Naive thymus-derived CD4-positive, alpha-beta T cell (primary cell): ENCODE results near the gene RSAD2. TPM values are rescaled to one million over a fixed set of nuclear protein-coding genes. Genes with fewer than 3 reads are reported as not detected.

Experiments used
- ATAC-seq: fragments of 150-1000 bp; cut with Tn5 transposase; 2 replicates; pipeline ENCODE4 v1.10.0; 2021; ENCODE audit warnings: mild to moderate bottlenecking, moderate library complexity
- CTCF ChIA-PET: fragments of 350-600 bp; sonication (Branson Sonifier 250); formaldehyde crosslinking; loops from one replicate; lab custom pipeline; 2021; ENCODE audit warnings: antibody characterized with exemption; lab: Charles Lee
- POLR2A ChIA-PET: fragments of 350-600 bp; sonication (Branson Sonifier 250); formaldehyde crosslinking; loops from one replicate; lab custom pipeline; 2021; ENCODE audit warnings: antibody characterized with exemption, inconsistent platforms; lab: Charles Lee
- DNase-seq, 9 donors: peaks; one replicate each; pipeline versions ENCODE4 v3.0.0 to v3.0.0-alpha.2; 2020 to 2022; ENCODE audit warnings: mixed read lengths in 1 of 9
- H3K27ac ChIP-seq: one replicate; pipeline ENCODE4 v1.7.0; 2013; ENCODE audit warnings: mild to moderate bottlenecking, low read depth, low read length, moderate library complexity
- H3K27me3 ChIP-seq, 2 donors: one replicate each; pipeline ENCODE4 v1.7.0; 2013; ENCODE audit warnings: low read length in 2 of 2, mild to moderate bottlenecking in 2 of 2, moderate library complexity in 2 of 2; ENCODE audit not compliant: control insufficient read depth in 2 of 2, insufficient read depth in 2 of 2
- H3K36me3 ChIP-seq, 3 experiments: 1 replicate in 2 of 3; 2 replicates in 1 of 3; pipeline ENCODE4 v1.7.0; 2013; ENCODE audit warnings: low read length in 3 of 3, mild to moderate bottlenecking in 3 of 3, moderate library complexity in 1 of 3; ENCODE audit not compliant: insufficient read depth in 3 of 3, control insufficient read depth in 2 of 3
- H3K4me1 ChIP-seq, 2 donors: one replicate each; pipeline ENCODE4 v1.7.0; 2013; ENCODE audit warnings: low read length in 2 of 2, mild to moderate bottlenecking in 2 of 2, moderate library complexity in 1 of 2; ENCODE audit not compliant: control insufficient read depth in 2 of 2, insufficient read depth in 2 of 2
- H3K4me3 ChIP-seq: 2 replicates; pipeline ENCODE4 v1.7.0; 2013; ENCODE audit warnings: mild to moderate bottlenecking, low read length
- H3K9me3 ChIP-seq, 3 experiments: 1 replicate in 2 of 3; 2 replicates in 1 of 3; pipeline ENCODE4 v1.7.0; 2013; ENCODE audit warnings: low read length in 3 of 3; ENCODE audit not compliant: control insufficient read depth in 2 of 3
- H3K27ac Mint-ChIP-seq, 9 donors: one replicate each; pipeline ENCODE4 v1.8.0; 2020 to 2022; ENCODE audit warnings: mixed read lengths in 9 of 9, mild to moderate bottlenecking in 8 of 9, moderate library complexity in 5 of 9, inconsistent platforms in 2 of 9
- H3K27me3 Mint-ChIP-seq, 5 donors: one replicate each; pipeline ENCODE4 v1.8.0; 2021 to 2022; ENCODE audit warnings: mixed read lengths in 5 of 5, mild to moderate bottlenecking in 1 of 5
- H3K36me3 Mint-ChIP-seq, 5 donors: one replicate each; pipeline ENCODE4 v1.8.0; 2020 to 2022; ENCODE audit warnings: mixed read lengths in 5 of 5, mild to moderate bottlenecking in 3 of 5, inconsistent platforms in 1 of 5
- H3K4me1 Mint-ChIP-seq, 7 donors: one replicate each; pipeline ENCODE4 v1.8.0; 2020 to 2022; ENCODE audit warnings: mixed read lengths in 7 of 7, mild to moderate bottlenecking in 3 of 7, inconsistent platforms in 1 of 7
- H3K4me3 Mint-ChIP-seq, 10 donors: one replicate each; pipeline ENCODE4 v1.8.0; 2020 to 2022; ENCODE audit warnings: mild to moderate bottlenecking in 10 of 10, mixed read lengths in 10 of 10, moderate library complexity in 6 of 10, inconsistent platforms in 2 of 10
- H3K9me3 Mint-ChIP-seq, 11 donors: one replicate each; pipeline ENCODE4 v1.8.0; 2020 to 2022; ENCODE audit warnings: mixed read lengths in 11 of 11, mild to moderate bottlenecking in 4 of 11, inconsistent platforms in 1 of 11, moderate library complexity in 1 of 11
- intact Hi-C, 2 donors: fragments of 100-400 bp; cut with micrococcal nuclease; formaldehyde crosslinking; loops; one replicate each; pipeline ENCODE4 v1.15.1; 2023
- polyA plus RNA-seq, 2 donors: library from polyadenylated mRNA; unstranded; fragments of 300-500 nt; fragmentation: Illumina TruSeq; gene quantifications; one replicate each; pipeline ENCODE4 v1.2.3, GENCODE V29; 2021
- total RNA-seq, 6 experiments: library from RNA in 5 of 6; stranded (reverse) in 5 of 6; gene quantifications; 1 replicate in 5 of 6; 2 replicates in 1 of 6; pipeline ENCODE4 v1.2.3 and lab custom pipeline; 2021 to 2026

RSAD2 gene
- total and polyA plus RNA-seq, 7 experiments from 2014 or later = 5.0 to 72.6 (median 6.6) TPM

- no peaks in the 10 kb centered on the region for H3K4me1 ChIP-seq
- H3K9me3 Mint-ChIP-seq = peaks cover 8 to 60% (median 25%) of the 10 kb centered on the region in 11 donors
- ChIA-PET POLR2A (no interaction called here), CTCF (interaction anchor here (0.8 kb wide), 1 partner anchor 30 kb away, joined by 3 read pairs; the partner anchor contains the start of gene CMPK2)
- no peaks in the 10 kb centered on the region for H3K27me3 Mint-ChIP-seq
- intact Hi-C loops = no loop called here
- peak overlapping the region in 1 of 10 donors; percentile 10 for H3K4me3 Mint-ChIP-seq
- no peak overlapping the region for H3K27ac ChIP-seq
- peaks cover 0 to 27% (median 4%) of the 10 kb centered on the region in 7 donors for H3K4me1 Mint-ChIP-seq
- DNase-seq (no peak), ATAC-seq (no peak)
- peak overlapping the region in 2 of 9 donors; percentile 14 to 43 for H3K27ac Mint-ChIP-seq
- H3K27me3 ChIP-seq = no peaks in the 10 kb centered on the region
- peaks cover 10 to 66% (median 50%) of the 10 kb centered on the region in 5 donors for H3K36me3 Mint-ChIP-seq
- H3K4me3 ChIP-seq = no peak overlapping the region
- peaks cover 0 to 9% (median 2%) of the 10 kb centered on the region in 3 experiments for H3K9me3 ChIP-seq
- H3K36me3 ChIP-seq = no peaks in the 10 kb centered on the region
Observed at GRCh38 chr2:6835467-6835866, 42.1 kb upstream of the RSAD2 start.

GRCh38 chr2:6838673-6839319 is 38.8 kb upstream of the RSAD2 start:
- Mint-ChIP-seq H3K9me3 (peaks cover 5 to 63% (median 25%) of the 10 kb centered on the region in 11 donors), H3K27me3 (no peaks in the 10 kb centered on the region), H3K4me1 (peaks cover 0 to 19% (median 0%) of the 10 kb centered on the region in 7 donors), H3K36me3 (peaks cover 10 to 72% (median 48%) of the 10 kb centered on the region in 5 donors), H3K4me3 (no peak overlapping the region), H3K27ac (no peak overlapping the region)
- H3K27ac ChIP-seq = no peak overlapping the region
- peaks cover 6 to 14% (median 6%) of the 10 kb centered on the region in 3 experiments for H3K9me3 ChIP-seq
- H3K4me3 ChIP-seq = no peak overlapping the region
- ChIA-PET CTCF (no interaction called here), POLR2A (no interaction called here)
- intact Hi-C loops = no loop called here
- no peaks in the 10 kb centered on the region for H3K4me1 ChIP-seq
- DNase-seq = no peak
- ATAC-seq = no peak
- H3K36me3 ChIP-seq = peaks cover 0 to 3% (median 0%) of the 10 kb centered on the region in 3 experiments
- no peaks in the 10 kb centered on the region for H3K27me3 ChIP-seq

GRCh38 chr2:6841537-6842287 is 35.9 kb upstream of the RSAD2 start:
- peaks cover 4 to 79% (median 44%) of the 10 kb centered on the region in 11 donors for H3K9me3 Mint-ChIP-seq
- H3K4me3 Mint-ChIP-seq = no peak overlapping the region
- ChIA-PET CTCF (no interaction called here), POLR2A (no interaction called here)
- peaks cover 20 to 43% (median 30%) of the 10 kb centered on the region in 3 experiments for H3K9me3 ChIP-seq
- no peaks in the 10 kb centered on the region for H3K27me3 ChIP-seq
- no peaks in the 10 kb centered on the region for H3K27me3 Mint-ChIP-seq
- H3K27ac Mint-ChIP-seq = no peak overlapping the region
- no peaks in the 10 kb centered on the region for H3K4me1 ChIP-seq
- ATAC-seq = no peak
- intact Hi-C loops = no loop called here
- no peak overlapping the region for H3K27ac ChIP-seq
- H3K36me3 Mint-ChIP-seq = peaks cover 14 to 80% (median 55%) of the 10 kb centered on the region in 5 donors
- no peak for DNase-seq
- peaks cover 0 to 3% (median 0%) of the 10 kb centered on the region in 3 experiments for H3K36me3 ChIP-seq
- H3K4me1 Mint-ChIP-seq = peaks cover 0 to under 1% (median 0%) of the 10 kb centered on the region in 7 donors
- H3K4me3 ChIP-seq = no peak overlapping the region

GRCh38 chr2:6845312-6845711 is 32.3 kb upstream of the RSAD2 start:
- Mint-ChIP-seq H3K9me3 (peaks cover 7 to 100% (median 63%) of the 10 kb centered on the region in 11 donors), H3K27ac (no peak overlapping the region), H3K4me1 (peaks cover 0 to 20% (median 0%) of the 10 kb centered on the region in 7 donors), H3K27me3 (no peaks in the 10 kb centered on the region), H3K4me3 (no peak overlapping the region), H3K36me3 (peaks cover 21 to 86% (median 68%) of the 10 kb centered on the region in 5 donors)
- Histone ChIP-seq H3K36me3 (peaks cover 0 to 22% (median 5%) of the 10 kb centered on the region in 3 experiments), H3K9me3 (peaks cover 20 to 63% (median 33%) of the 10 kb centered on the region in 3 experiments), H3K27me3 (no peaks in the 10 kb centered on the region), H3K27ac (no peak overlapping the region), H3K4me3 (no peak overlapping the region), H3K4me1 (no peaks in the 10 kb centered on the region)
- ATAC-seq (no peak), DNase-seq (peak in 2 of 9 donors; percentile 6 to 23)
- POLR2A ChIA-PET = interaction anchor here (0.6 kb wide), 1 partner anchor 84 kb away, joined by 3 read pairs; no protein-coding TSS in a partner anchor
- CTCF ChIA-PET = interaction anchor here (0.7 to 1.2 kb wide), 2 partner anchors 21 to 25 kb away, joined by 4 read pairs; no protein-coding TSS in a partner anchor
- intact Hi-C loops = no loop called here

GRCh38 chr2:6845903-6846302 is 31.7 kb upstream of the RSAD2 start:
- H3K4me3 ChIP-seq = no peak overlapping the region
- Mint-ChIP-seq H3K27me3 (no peaks in the 10 kb centered on the region), H3K4me3 (no peak overlapping the region), H3K9me3 (peaks cover 7 to 100% (median 61%) of the 10 kb centered on the region in 11 donors), H3K36me3 (peaks cover 27 to 86% (median 70%) of the 10 kb centered on the region in 5 donors), H3K27ac (no peak overlapping the region), H3K4me1 (peaks cover 0 to 23% (median 0%) of the 10 kb centered on the region in 7 donors)
- H3K27ac ChIP-seq = no peak overlapping the region
- ChIA-PET POLR2A (interaction anchor here (0.6 kb wide), 1 partner anchor 79 kb away, joined by 3 read pairs; no protein-coding TSS in a partner anchor), CTCF (interaction anchor here (0.7 to 1.2 kb wide), 2 partner anchors 21 to 26 kb away, joined by 4 read pairs; no protein-coding TSS in a partner anchor)
- no peak for DNase-seq
- H3K27me3 ChIP-seq = no peaks in the 10 kb centered on the region
- ATAC-seq = no peak
- no peaks in the 10 kb centered on the region for H3K4me1 ChIP-seq
- H3K9me3 ChIP-seq = peaks cover 20 to 65% (median 30%) of the 10 kb centered on the region in 3 experiments
- H3K36me3 ChIP-seq = peaks cover 0 to 26% (median 5%) of the 10 kb centered on the region in 3 experiments
- intact Hi-C loops = no loop called here

GRCh38 chr2:6846540-6846939 is 31.0 kb upstream of the RSAD2 start:
- intact Hi-C loops = no loop called here
- no peak for DNase-seq
- ChIA-PET CTCF (interaction anchor here (1.2 kb wide), 1 partner anchor 20 kb away, joined by 4 read pairs; no protein-coding TSS in a partner anchor), POLR2A (no interaction called here)
- Mint-ChIP-seq H3K9me3 (peaks cover 7 to 93% (median 58%) of the 10 kb centered on the region in 11 donors), H3K4me3 (no peak overlapping the region), H3K36me3 (peaks cover 29 to 88% (median 71%) of the 10 kb centered on the region in 5 donors), H3K27me3 (no peaks in the 10 kb centered on the region), H3K4me1 (peaks cover 0 to 23% (median 0%) of the 10 kb centered on the region in 7 donors), H3K27ac (no peak overlapping the region)
- peaks cover 20 to 65% (median 28%) of the 10 kb centered on the region in 3 experiments for H3K9me3 ChIP-seq
- H3K27me3 ChIP-seq = no peaks in the 10 kb centered on the region
- no peak overlapping the region for H3K4me3 ChIP-seq
- H3K27ac ChIP-seq = no peak overlapping the region
- H3K4me1 ChIP-seq = no peaks in the 10 kb centered on the region
- no peak for ATAC-seq
- H3K36me3 ChIP-seq = peaks cover 0 to 33% (median 5%) of the 10 kb centered on the region in 3 experiments
